ENCODE results near the gene NEGR1. TPM values are rescaled to one million over a fixed set of nuclear protein-coding genes. Genes with fewer than 3 reads are reported as not detected.

NEGR1 gene
- total RNA-seq, 4 donors from 2014 or later = 33.3 to 73.0 (median 54.1) TPM

DNA sequence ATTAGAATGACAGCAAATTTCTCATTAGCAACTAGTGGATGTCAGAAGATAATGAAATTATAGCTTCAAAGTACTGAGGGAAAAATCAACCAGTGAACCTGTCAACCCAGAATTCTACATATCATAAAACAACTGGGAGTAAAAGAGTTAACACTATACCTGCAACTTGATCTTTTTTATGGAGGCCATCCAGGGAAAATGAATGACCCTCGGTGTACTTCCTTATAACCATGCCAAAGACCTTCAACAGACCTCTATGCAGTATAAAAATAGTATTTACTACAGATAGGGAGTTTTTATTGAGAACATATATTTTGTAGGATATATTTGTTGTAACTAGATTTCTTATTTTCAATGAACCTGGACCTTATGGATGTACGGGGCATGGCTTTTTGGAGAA is 809.0 kb downstream of the NEGR1 start:
- H3K36me3 ChIP-seq = no peaks in the 10 kb centered on the region
- no peaks in the 10 kb centered on the region for H3K4me1 ChIP-seq
- ATAC-seq = no peak
- H3K4me3 ChIP-seq = no peak overlapping the region
- TF ChIP-seq POLR2AphosphoS5 (IDR thresholded peaks at IDR 0.05) = no peak
- TF ChIP-seq EP300 (IDR thresholded peaks at IDR 0.05) = no peak
- TF ChIP-seq, protein P1, sequence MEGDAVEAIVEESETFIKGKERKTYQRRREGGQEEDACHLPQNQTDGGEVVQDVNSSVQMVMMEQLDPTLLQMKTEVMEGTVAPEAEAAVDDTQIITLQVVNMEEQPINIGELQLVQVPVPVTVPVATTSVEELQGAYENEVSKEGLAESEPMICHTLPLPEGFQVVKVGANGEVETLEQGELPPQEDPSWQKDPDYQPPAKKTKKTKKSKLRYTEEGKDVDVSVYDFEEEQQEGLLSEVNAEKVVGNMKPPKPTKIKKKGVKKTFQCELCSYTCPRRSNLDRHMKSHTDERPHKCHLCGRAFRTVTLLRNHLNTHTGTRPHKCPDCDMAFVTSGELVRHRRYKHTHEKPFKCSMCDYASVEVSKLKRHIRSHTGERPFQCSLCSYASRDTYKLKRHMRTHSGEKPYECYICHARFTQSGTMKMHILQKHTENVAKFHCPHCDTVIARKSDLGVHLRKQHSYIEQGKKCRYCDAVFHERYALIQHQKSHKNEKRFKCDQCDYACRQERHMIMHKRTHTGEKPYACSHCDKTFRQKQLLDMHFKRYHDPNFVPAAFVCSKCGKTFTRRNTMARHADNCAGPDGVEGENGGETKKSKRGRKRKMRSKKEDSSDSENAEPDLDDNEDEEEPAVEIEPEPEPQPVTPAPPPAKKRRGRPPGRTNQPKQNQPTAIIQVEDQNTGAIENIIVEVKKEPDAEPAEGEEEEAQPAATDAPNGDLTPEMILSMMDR (IDR thresholded peaks at IDR 0.05) = no peak
- TF ChIP-seq POLR2A (IDR thresholded peaks at IDR 0.05) = no peak
- no peaks in the 10 kb centered on the region for H3K27me3 ChIP-seq
- H3K9me3 ChIP-seq = no peaks in the 10 kb centered on the region
- 61 to 68% methylated on average over 2 of the region's 2 CpGs for WGBS, 2 donors (ENCODE audit: low coverage in 1 of 2)
- no peak overlapping the region for H3K27ac ChIP-seq

DNA sequence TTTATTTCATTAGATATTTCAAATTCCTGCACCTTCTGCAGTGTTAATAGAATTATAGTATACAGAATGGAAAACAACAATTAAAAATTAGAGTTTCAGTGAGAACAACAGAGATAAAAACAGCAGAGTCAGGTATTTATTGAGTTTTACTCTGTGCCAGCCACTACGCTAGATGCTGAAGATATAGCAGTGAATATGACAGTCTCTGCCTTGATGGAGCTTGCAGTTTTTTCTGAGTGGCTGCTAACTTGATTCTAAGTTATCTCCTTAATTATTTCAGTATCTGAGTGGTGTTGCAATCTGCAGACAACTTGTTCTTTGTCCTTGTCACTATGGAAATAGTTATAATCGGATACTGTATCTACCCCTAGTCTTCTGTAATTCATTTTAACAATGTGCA is 817.2 kb downstream of the NEGR1 start:
- H3K36me3 ChIP-seq = no peaks in the 10 kb centered on the region
- TF ChIP-seq EP300 (IDR thresholded peaks at IDR 0.05) (no peak), POLR2AphosphoS5 (IDR thresholded peaks at IDR 0.05) (no peak), POLR2A (IDR thresholded peaks at IDR 0.05) (no peak)
- TF ChIP-seq, protein P1 (IDR thresholded peaks at IDR 0.05) = no peak
- H3K27me3 ChIP-seq = no peaks in the 10 kb centered on the region
- 87 to 88% methylated on average over 2 of the region's 2 CpGs for WGBS, 2 donors (ENCODE audit: low coverage in 1 of 2)
- no peak overlapping the region for H3K27ac ChIP-seq
- H3K4me1 ChIP-seq = peaks cover 0 to 13% (median 0%) of the 10 kb centered on the region in 3 donors
- no peaks in the 10 kb centered on the region for H3K9me3 ChIP-seq
- ATAC-seq = no peak
- no peak overlapping the region for H3K4me3 ChIP-seq

DNA sequence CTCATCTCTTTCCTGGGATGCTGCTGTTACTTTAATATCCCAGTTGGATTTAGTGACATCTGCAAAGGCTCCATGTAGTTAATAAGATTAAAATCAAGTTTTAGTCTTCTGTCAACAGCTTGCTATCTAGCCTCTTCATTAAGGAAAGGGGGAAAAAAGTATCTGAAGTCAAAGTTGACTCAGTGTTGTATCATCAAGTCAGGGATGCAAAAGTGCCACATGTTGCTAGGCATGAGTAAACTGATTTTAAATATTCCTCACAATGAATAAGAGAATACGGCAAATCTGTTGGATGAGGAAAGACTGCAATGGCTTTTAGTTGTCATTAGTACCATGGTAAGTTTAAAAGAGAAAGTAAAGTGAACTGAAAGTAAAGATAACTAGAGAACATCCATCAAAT is 818.3 kb downstream of the NEGR1 start:
- peaks cover 0 to 13% (median 0%) of the 10 kb centered on the region in 3 donors for H3K4me1 ChIP-seq
- WGBS, 2 donors (ENCODE audit: low coverage in 1 of 2) = 53 to 60% methylated on average over 1 of the region's 1 CpG
- ATAC-seq = no peak

DNA sequence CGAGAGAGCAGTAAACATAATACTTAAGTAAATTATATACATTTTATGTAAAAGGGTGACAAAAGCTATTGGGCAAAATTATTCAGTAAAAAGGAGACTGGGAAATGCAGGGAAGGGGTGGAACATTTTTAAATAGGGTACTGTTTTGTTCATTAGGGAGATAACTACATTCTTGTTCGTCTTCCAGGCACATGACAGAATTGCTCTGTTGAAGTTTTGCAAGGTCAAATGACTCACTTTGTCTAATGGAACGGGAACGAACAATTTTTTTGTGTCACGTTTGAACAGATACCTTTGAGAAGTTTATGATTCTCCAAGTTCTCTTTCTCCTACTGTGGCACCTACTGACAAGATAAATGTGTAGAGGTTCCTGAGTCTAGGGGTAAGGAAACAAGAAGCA is 819.2 kb downstream of the NEGR1 start:
- Histone ChIP-seq H3K4me1 (peaks cover 0 to 13% (median 0%) of the 10 kb centered on the region in 3 donors), H3K27me3 (no peaks in the 10 kb centered on the region), H3K36me3 (no peaks in the 10 kb centered on the region), H3K27ac (no peak overlapping the region), H3K4me3 (no peak overlapping the region), H3K9me3 (no peaks in the 10 kb centered on the region)
- peak; percentile 58 for ATAC-seq
- WGBS, 2 donors (ENCODE audit: low coverage in 1 of 2) = 20 to 41% methylated on average over 5 of the region's 5 CpGs
- TF ChIP-seq, protein P1 (IDR thresholded peaks at IDR 0.05) = no peak
- TF ChIP-seq EP300 (IDR thresholded peaks at IDR 0.05) (no peak), POLR2AphosphoS5 (IDR thresholded peaks at IDR 0.05) (no peak), POLR2A (IDR thresholded peaks at IDR 0.05) (no peak)

More for the DNA sequence above, 818.3 kb downstream of the NEGR1 start:
- Histone ChIP-seq H3K27ac (no peak overlapping the region), H3K4me3 (no peak overlapping the region), H3K9me3 (no peaks in the 10 kb centered on the region), H3K27me3 (no peaks in the 10 kb centered on the region), H3K36me3 (no peaks in the 10 kb centered on the region)
- TF ChIP-seq POLR2AphosphoS5 (IDR thresholded peaks at IDR 0.05) = no peak
- no peak for TF ChIP-seq EP300 (IDR thresholded peaks at IDR 0.05)
- TF ChIP-seq, protein P1 (IDR thresholded peaks at IDR 0.05) = no peak

DNA sequence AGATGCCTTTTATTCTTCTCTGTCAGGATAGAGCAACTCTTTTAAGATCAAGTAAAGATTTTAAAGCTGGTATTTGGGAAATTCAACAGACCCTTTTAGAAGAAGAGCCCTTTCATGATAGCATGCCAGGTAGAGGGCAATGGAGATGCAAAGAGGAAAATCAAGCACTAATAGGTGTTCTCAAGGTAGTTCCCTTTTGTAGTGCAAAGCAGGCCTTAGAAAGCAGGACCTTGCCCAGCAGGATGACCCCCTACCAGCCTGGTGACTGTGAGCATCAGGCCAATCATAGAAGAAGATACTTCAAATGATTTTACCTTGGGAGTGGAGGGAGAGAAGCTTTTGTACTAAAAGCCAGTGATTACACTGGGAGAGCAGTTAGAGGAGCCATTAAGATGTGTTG is 820.1 kb downstream of the NEGR1 start:
- no peaks in the 10 kb centered on the region for H3K36me3 ChIP-seq
- no peaks in the 10 kb centered on the region for H3K9me3 ChIP-seq
- no peaks in the 10 kb centered on the region for H3K27me3 ChIP-seq
- no peak for ATAC-seq
- H3K4me1 ChIP-seq = peaks cover 0 to 13% (median 0%) of the 10 kb centered on the region in 3 donors
- H3K4me3 ChIP-seq = no peak overlapping the region
- no peak for TF ChIP-seq EP300 (IDR thresholded peaks at IDR 0.05)
- no peak for TF ChIP-seq POLR2AphosphoS5 (IDR thresholded peaks at IDR 0.05)
- TF ChIP-seq, protein P1 (IDR thresholded peaks at IDR 0.05) = no peak
- no peak for TF ChIP-seq POLR2A (IDR thresholded peaks at IDR 0.05)
- H3K27ac ChIP-seq = no peak overlapping the region

Measured in gastroesophageal sphincter (tissue), 4 donors.